ENCODE data around the gene PDS5B. TPM values are rescaled to one million over a fixed set of nuclear protein-coding genes. Genes with fewer than 3 reads are reported as not detected.

The PDS5B gene
- total RNA-seq, 2 donors from 2014 or later: 46.9 to 57.1 TPM

- H3K4me3 ChIP-seq (ENCODE audit: low read length): no peak overlapping the region
- H3K27ac Mint-ChIP-seq: no peak overlapping the region
- TF ChIP-seq CTCF (conservative IDR thresholded peaks at IDR 0.05): no peak
- no peaks in the 10 kb centered on the region for H3K4me1 Mint-ChIP-seq
- peaks cover 59% of the 10 kb centered on the region for H3K36me3 ChIP-seq (ENCODE audit: control insufficient read depth, insufficient read depth, low read length)
- H3K4me3 Mint-ChIP-seq: no peak overlapping the region
- no peak overlapping the region for H3K27ac ChIP-seq (ENCODE audit: low read depth, low read length)
- H3K27me3 ChIP-seq (ENCODE audit: control insufficient read depth, insufficient read depth, low read length, poor library complexity, severe bottlenecking): no peaks in the 10 kb centered on the region
- no peak for DNase-seq
- H3K9me3 Mint-ChIP-seq: no peaks in the 10 kb centered on the region
- WGBS, 2 experiments (ENCODE audit: insufficient coverage in 1 of 2, insufficient read length in 1 of 2): 88 to 97% methylated on average over 2 of the region's 2 CpGs
- no peaks in the 10 kb centered on the region for H3K4me1 ChIP-seq (ENCODE audit: control insufficient read depth, insufficient read depth, low read length)
- H3K9me3 ChIP-seq (ENCODE audit: control insufficient read depth, low read length): peaks cover 11% of the 10 kb centered on the region
- peaks cover 39% of the 10 kb centered on the region for H3K36me3 Mint-ChIP-seq (ENCODE audit: low read depth)
- no peaks in the 10 kb centered on the region for H3K27me3 Mint-ChIP-seq (ENCODE audit: insufficient read depth)
- H3K9ac ChIP-seq (ENCODE audit: extremely low read depth, low read length, poor library complexity, severe bottlenecking): no peak overlapping the region
Observed at GRCh38 chr13:32674503-32674902, 88.3 kb downstream of the PDS5B start.

- H3K9me3 ChIP-seq (ENCODE audit: control insufficient read depth, low read length): peaks cover 11% of the 10 kb centered on the region
- Mint-ChIP-seq H3K4me3 (no peak overlapping the region), H3K27ac (no peak overlapping the region), H3K4me1 (no peaks in the 10 kb centered on the region), H3K27me3 (ENCODE audit: insufficient read depth) (no peaks in the 10 kb centered on the region), H3K36me3 (ENCODE audit: low read depth) (peaks cover 54% of the 10 kb centered on the region), H3K9me3 (no peaks in the 10 kb centered on the region)
- TF ChIP-seq CTCF (conservative IDR thresholded peaks at IDR 0.05): no peak
- WGBS, 2 experiments (ENCODE audit: insufficient coverage in 1 of 2, insufficient read length in 1 of 2): 83 to 100% methylated on average over 2 to 3 of the region's 4 CpGs
- H3K36me3 ChIP-seq (ENCODE audit: control insufficient read depth, insufficient read depth, low read length): peaks cover 64% of the 10 kb centered on the region
- no peak for DNase-seq
- H3K27me3 ChIP-seq (ENCODE audit: control insufficient read depth, insufficient read depth, low read length, poor library complexity, severe bottlenecking): no peaks in the 10 kb centered on the region
- H3K4me1 ChIP-seq (ENCODE audit: control insufficient read depth, insufficient read depth, low read length): no peaks in the 10 kb centered on the region
- no peak overlapping the region for H3K27ac ChIP-seq (ENCODE audit: low read depth, low read length)
- no peak overlapping the region for H3K4me3 ChIP-seq (ENCODE audit: low read length)
- no peak overlapping the region for H3K9ac ChIP-seq (ENCODE audit: extremely low read depth, low read length, poor library complexity, severe bottlenecking)
Observed at GRCh38 chr13:32676242-32676641, 90.0 kb downstream of the PDS5B start.

- H3K36me3 ChIP-seq (ENCODE audit: control insufficient read depth, insufficient read depth, low read length): peaks cover 52% of the 10 kb centered on the region
- no peaks in the 10 kb centered on the region for H3K4me1 ChIP-seq (ENCODE audit: control insufficient read depth, insufficient read depth, low read length)
- Mint-ChIP-seq H3K27ac (no peak overlapping the region), H3K27me3 (ENCODE audit: insufficient read depth) (no peaks in the 10 kb centered on the region), H3K4me1 (peaks cover 5% of the 10 kb centered on the region), H3K36me3 (ENCODE audit: low read depth) (peaks cover 50% of the 10 kb centered on the region), H3K4me3 (no peak overlapping the region), H3K9me3 (no peaks in the 10 kb centered on the region)
- TF ChIP-seq CTCF (conservative IDR thresholded peaks at IDR 0.05): no peak
- no peak overlapping the region for H3K27ac ChIP-seq (ENCODE audit: low read depth, low read length)
- H3K9me3 ChIP-seq (ENCODE audit: control insufficient read depth, low read length): no peaks in the 10 kb centered on the region
- DNase-seq: no peak
- H3K27me3 ChIP-seq (ENCODE audit: control insufficient read depth, insufficient read depth, low read length, poor library complexity, severe bottlenecking): no peaks in the 10 kb centered on the region
- H3K9ac ChIP-seq (ENCODE audit: extremely low read depth, low read length, poor library complexity, severe bottlenecking): no peak overlapping the region
- no peak overlapping the region for H3K4me3 ChIP-seq (ENCODE audit: low read length)
- WGBS, 2 experiments (ENCODE audit: insufficient coverage in 1 of 2, insufficient read length in 1 of 2): no CpG with 5 or more reads among the region's 1 CpG
Observed at GRCh38 chr13:32682130-32682529, 95.9 kb downstream of the PDS5B start.

Measured in endodermal cell (in vitro differentiated cells).